Measurements from ENCODE around the gene CHCHD5.
"Not testable (repeated sequence)": the region's sequence is repeated elsewhere in the genome, so short reads cannot be mapped to it uniquely, and the experiment has no call there.

CHCHD5 gene, protein sequence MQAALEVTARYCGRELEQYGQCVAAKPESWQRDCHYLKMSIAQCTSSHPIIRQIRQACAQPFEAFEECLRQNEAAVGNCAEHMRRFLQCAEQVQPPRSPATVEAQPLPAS

DNA sequence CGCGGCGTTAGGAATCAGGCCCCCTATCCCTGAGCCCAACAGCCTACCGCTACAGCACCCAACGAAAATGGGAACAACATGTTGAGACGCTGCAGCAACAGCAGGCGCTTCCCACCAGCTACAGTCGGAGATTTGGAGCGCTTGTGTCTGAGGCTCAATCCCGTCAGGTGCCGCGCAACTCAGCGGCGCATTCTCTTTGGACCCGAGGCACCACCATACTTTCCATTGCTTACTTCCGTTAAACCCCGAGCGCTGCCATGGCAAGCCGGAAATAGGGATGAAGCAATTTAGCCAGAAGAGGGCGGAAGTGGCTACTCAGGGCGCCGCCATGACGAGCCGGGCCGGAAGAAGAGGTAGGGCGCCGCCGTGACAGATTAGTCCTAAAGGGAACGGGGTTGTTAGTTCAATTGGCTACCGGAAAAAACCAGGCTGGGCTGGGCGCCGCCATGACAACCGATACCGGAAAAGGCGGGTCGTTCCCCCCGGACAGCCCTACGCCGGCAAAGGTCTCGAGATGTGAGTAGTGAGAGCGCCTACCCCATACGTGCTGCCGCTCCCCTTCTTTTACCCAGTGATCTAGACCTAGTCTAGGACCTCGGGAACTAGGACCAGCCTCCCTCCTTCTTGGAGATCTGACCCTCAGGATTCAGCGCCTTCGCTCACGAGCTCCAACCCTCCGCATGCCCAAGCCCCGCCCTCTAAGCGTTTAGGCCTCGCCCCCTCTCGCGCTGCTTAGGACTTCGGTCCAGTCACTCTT, at the start of gene CHCHD5:
CHCHD5 (plus strand) TSS at position 476 of the 757 bp plus-strand sequence; CDS start at position 515, 39 bp downstream.
- peak; percentile 98 for DNase-seq

DNA sequence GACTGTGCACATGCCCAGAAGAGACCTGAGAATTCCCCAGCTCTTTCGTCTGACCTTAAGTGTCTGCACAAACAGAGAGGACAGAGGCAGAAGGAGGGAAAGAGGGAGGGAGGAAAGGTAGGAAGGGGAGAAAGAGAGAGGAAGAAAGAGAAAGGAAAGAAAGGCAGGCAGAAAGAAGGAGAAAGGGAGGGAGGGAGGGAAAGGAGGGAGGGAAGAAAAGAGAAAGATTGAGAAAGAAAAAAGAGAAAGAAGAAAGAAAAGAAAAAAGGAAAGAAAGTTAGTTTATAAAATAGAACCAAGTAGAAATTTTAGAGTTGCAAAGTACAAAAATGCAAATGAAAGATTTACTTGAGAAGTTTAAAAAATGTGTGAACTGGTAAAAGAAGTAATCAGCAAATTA, 49.6 kb upstream of the CHCHD5 start:
- DNase-seq, result no peak

DNA sequence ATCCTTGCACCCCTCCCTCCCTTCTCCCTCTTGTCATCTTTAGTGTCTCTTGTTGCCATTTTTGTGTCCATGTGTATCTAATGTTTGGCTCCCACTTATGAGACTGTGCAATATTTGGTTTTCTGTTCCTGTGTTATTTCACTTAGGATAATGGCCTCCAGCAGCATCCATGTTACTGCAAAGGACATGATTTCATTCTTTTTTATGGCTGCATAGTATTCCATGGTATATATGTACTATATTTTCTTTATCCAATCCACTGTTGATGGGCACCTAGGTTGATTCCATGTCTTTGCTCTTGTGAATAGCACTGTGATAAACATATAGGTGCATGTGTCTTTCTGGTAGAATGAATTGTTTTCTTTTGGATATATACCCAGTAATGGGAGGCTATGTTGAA, 47.7 kb upstream of the CHCHD5 start:
- DNase-seq, result not testable (repeated sequence)

DNA sequence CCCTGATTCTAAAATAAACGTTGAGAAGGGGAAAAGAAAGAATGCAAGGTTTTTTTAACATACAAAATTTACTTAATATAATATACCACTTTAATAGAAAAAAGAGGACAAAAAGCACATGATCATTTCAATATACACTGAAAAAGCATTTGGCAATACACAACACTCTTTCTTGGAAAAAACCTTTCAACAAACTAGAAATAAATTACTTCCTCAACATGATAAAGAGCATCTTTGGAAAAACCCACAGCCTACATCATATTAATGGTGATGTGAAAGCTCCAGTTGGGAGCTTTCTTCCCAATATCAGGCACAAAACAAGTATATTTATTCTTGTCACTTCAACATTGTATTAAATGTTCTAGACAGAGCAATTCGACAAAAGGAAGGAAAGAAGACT, 45.1 kb upstream of the CHCHD5 start:
- DNase-seq, result no peak

DNA sequence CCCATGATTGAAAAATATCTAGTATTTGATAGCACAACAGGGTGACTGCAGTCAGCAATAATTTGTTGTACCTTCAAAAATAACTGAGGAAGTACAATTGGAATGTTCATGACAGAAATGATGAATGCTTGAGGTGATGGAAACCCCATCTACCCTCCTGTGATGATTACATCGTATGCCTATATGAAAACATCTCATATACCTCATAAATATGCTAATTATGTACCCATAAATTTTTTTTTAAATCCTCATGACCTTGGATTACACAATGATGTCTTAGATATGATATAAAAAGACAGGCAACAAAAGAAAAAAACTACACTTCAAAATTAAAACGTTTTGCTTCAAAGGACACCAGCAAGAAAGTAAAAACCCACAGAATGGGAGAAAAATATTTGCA, 43.5 kb upstream of the CHCHD5 start:
- DNase-seq, result no peak

DNA sequence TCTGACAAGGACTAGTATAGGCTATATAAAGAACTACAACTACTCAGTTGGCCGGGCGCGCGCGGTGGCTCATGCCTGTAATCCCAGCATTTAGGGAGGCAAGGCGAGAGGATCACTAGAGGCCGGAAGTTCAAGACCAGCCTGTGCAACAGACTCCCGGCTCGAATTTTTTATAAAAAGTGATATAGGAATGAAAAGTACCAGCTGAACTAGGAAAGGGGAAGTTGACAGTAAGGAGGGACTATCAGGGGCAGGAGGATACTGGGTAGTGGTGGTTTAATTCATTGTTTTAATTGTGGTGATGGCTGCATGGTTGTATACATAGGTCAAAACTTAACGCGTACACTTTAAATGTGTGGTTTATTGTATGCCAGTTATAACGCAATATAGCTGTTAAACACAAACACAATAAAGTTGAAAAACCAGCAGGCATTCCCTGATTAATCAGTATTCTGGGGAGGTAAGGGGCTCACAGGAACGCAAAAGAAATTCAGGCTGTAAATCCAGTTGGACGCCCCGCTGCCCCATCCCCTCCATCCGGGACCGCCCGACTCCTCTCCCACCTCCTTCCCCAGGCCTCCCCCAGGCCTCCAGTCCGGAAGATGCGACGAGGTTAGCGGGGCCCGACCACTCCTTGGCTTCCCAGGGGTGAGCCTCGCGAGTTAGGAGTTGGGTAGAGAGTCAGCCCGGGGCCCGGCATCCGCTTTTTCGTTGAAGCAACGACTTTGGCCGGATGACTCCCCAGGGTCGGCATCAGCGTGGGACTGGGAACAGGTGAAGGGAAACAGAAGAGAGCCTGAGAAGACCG, 42.9 kb upstream of the CHCHD5 start:
- DNase-seq, result peak; percentile 80

DNA sequence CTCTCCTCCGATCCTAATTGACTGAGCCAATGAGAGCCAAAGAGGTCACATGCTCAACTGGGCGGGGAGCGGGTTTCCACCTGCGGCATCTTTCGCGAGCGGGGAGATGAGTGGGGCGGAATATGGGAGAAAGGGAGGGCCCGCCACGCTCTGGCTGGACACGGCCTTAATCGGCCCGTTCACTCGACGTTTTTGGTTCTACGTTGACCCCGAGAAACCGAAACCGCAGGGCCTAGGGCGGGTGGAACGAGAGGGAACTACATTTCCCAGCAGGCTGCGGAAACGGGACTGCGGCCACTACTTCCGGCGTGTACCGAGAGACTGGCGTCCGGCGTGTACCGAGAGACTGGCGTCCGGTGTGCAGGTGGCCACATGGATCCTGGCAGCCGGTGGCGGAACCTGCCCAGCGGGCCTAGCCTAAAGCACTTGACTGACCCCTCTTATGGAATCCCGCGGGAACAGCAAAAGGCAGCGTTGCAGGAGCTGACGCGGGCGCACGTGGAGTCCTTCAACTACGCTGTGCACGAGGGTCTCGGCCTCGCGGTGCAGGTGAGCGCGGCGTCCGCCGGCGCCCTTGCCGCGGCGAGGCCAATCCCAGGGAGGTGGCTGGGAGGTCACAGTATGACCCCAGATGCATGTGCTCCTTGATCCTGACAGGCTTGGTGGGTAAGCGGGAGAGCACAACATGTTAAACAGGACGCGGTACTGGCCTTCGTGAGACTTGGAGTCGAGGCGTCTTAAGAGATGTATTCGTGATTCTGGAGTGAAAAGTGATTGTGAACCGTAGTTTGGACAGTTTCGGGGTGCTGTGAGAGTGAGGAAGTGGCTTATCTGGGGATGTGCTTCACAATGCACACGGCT, 42.1 kb upstream of the CHCHD5 start, which contains the start of gene POLR1B:
POLR1B (plus strand) TSS at position 343 of the 861 bp plus-strand sequence; CDS start at position 373, 30 bp downstream.
- peak; percentile 87 for DNase-seq

DNA sequence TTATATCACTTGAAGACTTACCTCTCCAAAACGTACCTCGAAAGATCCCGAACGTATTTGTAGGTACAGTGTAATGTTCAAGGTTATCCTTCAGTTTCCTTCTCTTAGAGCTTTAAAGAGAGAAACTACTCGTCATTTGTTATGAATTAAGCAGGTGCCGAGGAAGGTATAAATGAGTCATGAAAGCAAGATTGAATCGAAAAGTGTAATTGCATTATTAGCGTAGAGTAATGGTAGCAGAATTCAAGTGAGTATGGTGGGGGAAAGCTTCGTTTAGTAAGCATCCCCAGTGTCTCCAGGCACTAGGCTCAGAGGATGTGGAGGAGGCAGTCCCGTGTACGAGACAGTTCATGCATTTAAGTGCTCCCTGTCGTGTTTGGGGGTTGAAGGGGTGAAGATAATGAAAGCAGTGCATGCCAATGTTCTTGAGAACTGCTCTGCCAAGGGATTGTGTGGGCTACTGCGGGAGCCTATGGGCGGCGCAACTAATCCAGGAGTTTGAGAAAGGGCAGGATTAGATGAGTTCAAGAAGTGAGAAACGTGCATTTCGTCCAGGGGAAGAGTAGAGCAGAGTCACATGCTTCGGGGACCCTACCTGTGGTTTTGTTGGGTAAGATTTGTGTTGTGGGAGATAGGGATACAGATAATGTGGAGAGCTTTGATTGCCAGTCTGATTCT, 41.3 kb upstream of the CHCHD5 start:
- DNase-seq, result peak; percentile 36

DNA sequence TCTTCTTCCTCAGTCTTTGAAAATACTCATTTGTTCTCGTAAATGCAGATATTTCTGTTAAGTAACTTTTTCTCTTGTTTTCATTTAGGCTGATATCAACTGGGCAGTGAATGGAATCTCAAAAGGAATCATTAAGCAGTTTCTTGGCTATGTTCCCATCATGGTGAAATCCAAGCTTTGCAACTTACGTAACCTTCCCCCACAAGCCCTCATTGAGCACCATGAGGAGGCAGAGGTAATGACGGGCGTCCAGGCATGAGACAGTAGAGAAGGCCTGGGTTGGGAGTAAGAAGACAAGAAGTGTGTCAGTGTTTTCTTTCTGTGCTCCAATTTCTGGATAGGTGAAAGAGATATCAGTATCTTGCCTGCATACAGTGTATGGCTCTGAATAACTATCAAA, 37.1 kb upstream of the CHCHD5 start:
- no peak for DNase-seq

DNA sequence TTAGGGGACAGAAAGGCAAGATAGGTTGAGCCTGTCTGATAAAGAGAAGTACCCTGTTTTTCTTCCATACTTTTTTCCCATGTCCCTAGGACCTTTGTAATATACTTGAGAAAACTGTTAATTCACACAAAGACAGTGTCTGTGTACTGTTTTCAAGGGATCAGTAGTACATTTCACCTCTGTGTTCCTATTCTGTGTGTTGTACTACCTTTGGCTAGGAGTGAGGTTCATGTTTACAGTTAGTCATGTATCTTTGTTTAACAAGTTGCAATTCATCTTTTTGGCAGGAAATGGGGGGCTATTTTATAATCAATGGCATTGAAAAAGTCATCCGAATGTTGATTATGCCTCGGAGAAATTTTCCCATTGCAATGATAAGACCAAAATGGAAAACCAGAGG, 35.4 kb upstream of the CHCHD5 start:
- DNase-seq, result no peak

DNA sequence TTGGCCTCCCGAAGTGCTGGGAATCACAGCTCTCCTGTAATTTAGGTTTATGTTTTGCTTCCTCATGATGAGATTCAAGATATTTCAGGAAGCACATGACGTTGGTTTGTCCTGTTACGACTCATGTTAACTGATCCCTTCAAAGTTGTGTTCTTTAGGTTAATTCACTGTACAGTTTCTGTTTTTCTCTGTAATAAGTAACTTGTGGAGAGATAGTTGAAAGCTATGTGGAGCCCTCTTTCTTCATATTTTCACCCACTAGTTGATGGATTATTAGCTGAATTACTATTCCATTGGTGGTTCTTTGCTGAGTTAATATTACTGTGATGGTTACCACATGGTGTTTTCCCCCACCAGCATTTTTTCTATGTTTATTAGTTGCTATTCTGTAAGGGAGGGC, 18.3 kb upstream of the CHCHD5 start:
- peak; percentile 36 for DNase-seq

DNA sequence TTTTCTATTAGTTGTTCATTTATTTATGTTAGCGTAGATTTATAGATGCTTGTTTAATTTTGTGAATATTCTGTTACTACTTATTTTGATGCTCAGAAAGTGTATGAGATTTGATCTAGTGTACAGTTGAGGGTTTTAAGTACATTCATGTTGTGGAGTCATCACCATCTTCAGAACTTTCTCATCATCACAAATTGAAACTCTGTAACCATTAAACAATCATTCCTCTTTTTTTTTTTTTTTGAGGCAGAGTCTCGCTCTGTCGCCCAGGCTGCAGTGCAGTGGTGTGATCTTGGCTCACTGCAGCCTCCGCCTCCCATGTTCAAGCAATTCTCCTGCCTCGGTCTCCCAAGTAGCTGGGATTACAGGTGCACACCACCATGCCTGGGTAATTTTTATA, 17.9 kb upstream of the CHCHD5 start:
- DNase-seq, result not testable (repeated sequence)

DNA sequence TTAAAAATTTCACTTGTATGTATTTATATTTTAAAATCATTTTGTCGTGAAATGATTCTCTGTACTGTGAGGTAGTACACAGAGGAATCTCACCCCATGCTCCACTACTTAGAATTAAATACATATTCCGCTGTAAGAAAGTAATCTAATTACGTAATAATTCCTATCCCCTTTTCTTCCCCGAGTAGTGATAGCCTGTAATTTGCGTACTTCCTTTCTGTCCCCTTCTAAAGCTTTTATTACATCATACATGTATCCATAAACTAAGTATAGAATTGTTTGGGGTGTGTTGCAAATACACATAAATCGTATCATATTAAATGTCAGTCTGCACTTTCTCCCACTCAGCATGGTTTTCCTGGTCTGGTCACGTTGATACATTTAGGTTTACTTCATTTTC, 12.4 kb upstream of the CHCHD5 start:
- no peak for DNase-seq

DNA sequence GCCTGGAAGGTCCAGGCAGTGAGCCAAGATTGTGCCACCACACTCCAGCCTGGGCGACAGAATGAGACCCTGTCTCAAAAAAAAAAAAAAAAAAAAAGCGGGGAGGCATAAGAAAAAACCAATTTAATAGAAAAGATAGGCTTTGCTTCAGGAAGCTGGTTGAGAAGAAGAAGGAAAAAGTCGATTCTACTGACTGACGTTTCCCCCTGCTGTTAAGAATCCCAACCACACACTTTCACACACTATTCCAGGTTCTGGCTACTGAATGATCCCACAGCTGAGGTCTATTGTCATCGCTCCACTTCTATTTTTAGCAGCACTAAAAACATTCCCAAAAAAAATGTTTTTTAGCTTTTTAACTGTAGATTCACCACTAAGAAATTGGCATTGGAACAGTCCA, 6.7 kb upstream of the CHCHD5 start:
- no peak for DNase-seq

DNA sequence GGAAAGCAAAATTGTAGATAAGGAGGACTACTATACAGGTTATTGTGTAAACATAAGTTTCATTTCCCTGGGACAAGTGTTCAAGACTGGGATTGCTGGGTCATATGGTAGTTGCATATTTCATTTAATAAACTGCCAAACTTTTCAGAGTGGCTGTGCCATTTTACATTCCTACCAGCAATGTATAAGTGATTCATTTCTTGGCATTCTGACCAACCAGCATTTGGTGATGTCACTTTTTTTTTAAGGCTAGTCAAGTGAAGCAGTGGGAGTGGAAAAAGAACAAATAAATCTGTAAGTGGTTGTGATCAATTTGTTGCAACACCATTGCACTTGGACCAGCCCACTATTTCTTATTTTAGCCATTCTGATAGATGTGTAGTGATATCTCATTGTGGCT, 5.2 kb upstream of the CHCHD5 start:
- no peak for DNase-seq

DNA sequence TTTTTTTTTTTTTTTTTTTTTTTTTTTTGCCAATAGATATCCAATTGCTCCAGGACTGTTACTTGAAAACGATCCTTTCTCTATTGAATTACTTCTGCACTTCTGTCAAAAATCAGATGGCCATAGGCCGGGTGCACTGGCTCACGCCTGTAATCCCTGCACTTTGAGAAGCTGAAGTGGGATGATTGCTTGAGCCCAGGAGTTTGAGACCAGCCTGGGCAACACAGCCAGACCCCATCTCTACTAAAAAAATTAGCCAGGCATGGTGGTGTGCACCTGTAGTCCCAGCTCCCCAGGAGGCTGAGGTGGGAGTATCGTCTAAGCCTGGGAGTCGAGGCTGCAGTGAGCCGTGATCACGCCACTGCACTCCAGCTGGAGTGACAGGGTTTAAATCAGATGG, 4.3 kb upstream of the CHCHD5 start:
- DNase-seq, result no peak

DNA sequence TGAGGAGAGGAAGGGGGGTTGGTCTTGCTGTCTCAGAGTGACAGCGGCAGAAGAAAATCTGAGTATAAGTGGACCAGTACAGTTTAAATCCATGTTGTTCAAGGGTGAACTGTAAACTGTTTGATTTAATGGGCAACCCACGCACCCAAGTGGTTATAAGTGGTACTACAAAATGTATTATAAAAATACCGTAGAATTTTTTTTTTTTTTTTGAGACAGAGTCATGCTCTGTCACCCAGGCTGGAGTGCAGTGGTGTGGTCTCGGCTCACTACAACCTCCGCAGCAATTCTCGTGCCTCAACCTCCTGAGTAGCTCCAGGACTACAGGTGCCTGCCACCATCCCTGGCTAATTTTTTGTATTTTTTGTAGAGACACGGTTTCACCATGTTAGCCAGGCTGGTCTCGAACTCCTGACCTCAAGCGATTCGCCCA, 2.1 kb upstream of the CHCHD5 start:
- DNase-seq, result peak; percentile 69

DNA sequence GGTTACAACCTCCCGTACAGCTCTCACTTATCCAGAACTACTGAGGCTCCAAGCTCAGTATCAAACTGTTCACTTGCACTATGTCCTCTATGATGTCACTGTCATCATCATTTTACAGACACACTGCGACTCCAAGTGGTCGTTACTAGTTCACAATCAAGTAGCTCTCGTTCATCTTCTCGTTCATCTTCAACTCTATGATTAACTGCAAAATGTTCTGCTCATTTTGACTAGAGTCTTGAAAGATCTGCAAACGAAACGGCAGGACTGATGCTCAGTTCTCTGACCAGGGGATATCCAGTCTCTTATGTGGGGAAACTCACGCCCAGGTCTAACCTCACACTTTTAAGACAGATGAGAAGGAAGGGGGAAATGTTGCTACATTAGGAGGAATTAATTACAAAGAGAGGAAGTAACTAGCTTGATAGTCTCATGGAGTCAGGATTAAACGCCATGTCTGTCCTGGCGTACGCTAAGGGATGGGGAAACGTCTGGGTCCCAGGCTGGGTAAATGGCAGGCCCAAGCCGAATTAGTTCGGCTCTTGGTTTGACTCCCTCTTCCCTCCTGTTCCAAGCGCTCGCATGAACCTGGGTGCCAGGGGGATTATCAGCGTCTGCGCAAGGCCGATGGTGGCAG, 794 bp upstream of the CHCHD5 start:
- peak; percentile 21 for DNase-seq

DNA sequence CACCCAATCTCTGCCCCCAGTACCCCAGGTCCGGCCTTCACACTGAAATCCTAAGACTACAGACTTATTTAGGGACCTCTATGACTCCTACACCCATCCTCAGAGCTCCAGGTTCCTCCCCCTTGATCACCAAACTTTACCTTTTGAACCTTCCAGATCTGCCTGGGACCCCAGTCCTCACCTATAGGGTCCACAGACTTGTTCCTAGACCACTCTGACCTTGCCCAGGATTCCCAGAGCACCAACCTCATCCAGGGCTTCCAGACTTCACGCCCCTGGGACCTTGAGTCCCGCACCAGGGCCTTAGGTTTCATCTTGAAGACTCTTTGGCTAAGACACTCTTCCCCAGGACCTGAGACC, 462 bp downstream of the CHCHD5 start:
- no peak for DNase-seq

DNA sequence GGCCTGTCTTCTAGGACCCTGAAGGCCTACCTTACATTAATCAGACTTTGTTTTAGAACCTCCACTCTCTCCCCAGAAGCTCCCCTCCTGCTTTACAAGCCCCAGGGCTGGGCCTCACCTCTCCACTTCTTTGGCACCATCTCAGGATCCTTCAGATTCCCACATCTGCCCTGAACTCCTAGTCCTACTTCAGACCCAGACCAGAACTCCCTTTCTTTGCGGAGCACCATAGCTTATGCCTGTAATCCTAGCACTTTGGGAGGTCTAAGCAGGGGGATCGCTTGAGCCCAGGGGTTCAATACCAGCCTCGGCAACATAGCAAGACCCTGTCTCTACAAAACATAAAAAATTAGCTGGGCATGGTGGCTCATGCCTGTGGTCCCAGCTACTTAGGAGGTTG, 991 bp downstream of the CHCHD5 start:
- DNase-seq, result no peak

DNA sequence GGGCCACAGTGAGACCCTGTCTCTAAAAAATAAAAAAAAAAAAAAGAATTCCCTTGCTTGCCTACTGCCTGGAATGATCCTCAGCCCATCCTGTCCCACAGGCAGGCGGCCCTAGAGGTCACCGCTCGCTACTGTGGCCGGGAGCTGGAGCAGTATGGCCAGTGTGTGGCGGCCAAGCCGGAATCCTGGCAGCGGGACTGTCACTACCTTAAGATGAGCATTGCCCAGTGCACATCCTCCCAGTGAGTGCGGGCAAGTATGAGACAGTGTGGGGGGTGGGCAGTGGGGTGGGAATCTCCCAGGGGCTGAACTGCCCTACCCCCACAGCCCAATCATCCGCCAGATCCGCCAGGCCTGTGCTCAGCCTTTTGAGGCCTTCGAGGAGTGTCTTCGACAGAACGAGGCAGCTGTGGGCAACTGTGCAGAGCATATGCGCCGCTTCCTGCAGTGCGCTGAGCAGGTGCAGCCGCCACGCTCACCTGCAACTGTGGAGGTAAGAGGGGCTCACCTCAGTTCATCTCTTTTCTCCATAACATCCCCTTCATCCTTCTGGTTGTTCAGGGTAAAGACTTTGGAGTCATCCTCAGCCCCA, 1.6 kb downstream of the CHCHD5 start:
- DNase-seq, result no peak

All from activated CD4-positive, alpha-beta T cell treated with anti-CD3 and anti-CD28 coated beads, Interleukin-2, Interleukin-6, amounts not matched to agents 100 ng/mL and 50 ng/mL, durations not matched to agents 16 hours and 8 hours (primary cell).